Amygdala (tissue), 56 donors: ENCODE data around the gene BCAS1.

Experiments used
- DNase-seq, 56 donors: peaks; one replicate each; lab custom pipeline; 2025; lab: John Stamatoyannopoulos, UW

BCAS1 gene

GRCh38 chr20:53899351-53900167 lies 170.8 kb downstream of the BCAS1 start:
- DNase-seq: no peak

GRCh38 chr20:53898556-53898931 lies 171.8 kb downstream of the BCAS1 start:
- DNase-seq: no peak

- DNase-seq: no peak
Measured at GRCh38 chr20:53897884-53898555, 172.4 kb downstream of the BCAS1 start.

GRCh38 chr20:53896647-53897046 lies 173.7 kb downstream of the BCAS1 start:
- no peak for DNase-seq

GRCh38 chr20:53896041-53896440 lies 174.4 kb downstream of the BCAS1 start:
- no peak for DNase-seq

- DNase-seq: no peak
Measured at GRCh38 chr20:53895385-53895755, 175.0 kb downstream of the BCAS1 start.

DNA sequence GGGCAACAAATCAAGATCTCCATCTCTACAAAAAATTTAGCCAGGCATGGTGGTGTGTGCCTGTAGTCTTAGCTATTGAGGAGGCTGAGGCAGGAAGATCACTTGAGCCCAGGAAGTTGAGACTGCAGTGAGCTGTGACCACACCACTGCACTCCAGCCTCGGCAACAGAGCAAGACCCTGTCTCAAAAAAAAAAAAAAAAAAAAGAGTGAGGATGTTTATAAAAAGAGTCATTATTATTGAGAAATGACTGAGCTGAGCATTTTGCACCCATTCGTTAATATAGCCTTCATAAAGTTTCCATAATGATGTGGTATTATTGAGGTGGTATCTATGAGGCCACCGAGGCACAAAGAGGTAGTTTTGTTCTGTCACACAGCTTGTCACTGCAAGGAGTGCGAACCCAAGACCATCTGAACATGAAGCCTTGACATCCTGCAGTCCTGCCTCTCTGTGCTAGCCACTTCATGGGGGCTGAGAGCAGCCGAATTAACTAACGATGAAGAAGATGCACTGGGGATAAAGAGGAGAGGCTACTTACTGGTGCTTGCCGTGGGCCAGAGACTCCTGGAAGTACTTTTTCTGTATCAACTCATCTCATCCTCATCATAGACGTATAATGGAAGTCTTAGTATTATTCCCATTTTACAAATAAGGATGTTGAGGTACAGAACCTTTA lies 175.5 kb downstream of the BCAS1 start:
- no peak for DNase-seq
